RWPE1 (cell line): Measurements from ENCODE around the gene C10orf105.

Experiments
- CTCF ChIA-PET: fragments of 350-600 bp; sonication (Branson Sonifier 250); formaldehyde crosslinking; extraction: SDS; loops from one replicate; lab custom pipeline; 2021; lab: Yijun Ruan, JAX
- POLR2A ChIA-PET: fragments of 400-600 bp; formaldehyde crosslinking; extraction: SDS; loops from one replicate; lab custom pipeline; 2020; ENCODE audit warnings: antibody characterized with exemption; ENCODE audit not compliant: low non-redundant PET; lab: Yijun Ruan, JAX
- DNase-seq: peaks from one replicate; pipeline ENCODE4 v3.0.0; 2012; ENCODE audit warnings: low spot score
- H3K27ac ChIP-seq: fragments of 450-650 bp; 2 replicates; pipeline ENCODE4 v1.5.1; 2017
- TF ChIP-seq, protein P1 (sequence below): fragments of 450-650 bp; conservative IDR thresholded peaks from 2 replicates; pipeline ENCODE4 v1.5.1; 2017; ENCODE audit warnings: low read depth, mild to moderate bottlenecking

Gene C10orf105

DNA sequence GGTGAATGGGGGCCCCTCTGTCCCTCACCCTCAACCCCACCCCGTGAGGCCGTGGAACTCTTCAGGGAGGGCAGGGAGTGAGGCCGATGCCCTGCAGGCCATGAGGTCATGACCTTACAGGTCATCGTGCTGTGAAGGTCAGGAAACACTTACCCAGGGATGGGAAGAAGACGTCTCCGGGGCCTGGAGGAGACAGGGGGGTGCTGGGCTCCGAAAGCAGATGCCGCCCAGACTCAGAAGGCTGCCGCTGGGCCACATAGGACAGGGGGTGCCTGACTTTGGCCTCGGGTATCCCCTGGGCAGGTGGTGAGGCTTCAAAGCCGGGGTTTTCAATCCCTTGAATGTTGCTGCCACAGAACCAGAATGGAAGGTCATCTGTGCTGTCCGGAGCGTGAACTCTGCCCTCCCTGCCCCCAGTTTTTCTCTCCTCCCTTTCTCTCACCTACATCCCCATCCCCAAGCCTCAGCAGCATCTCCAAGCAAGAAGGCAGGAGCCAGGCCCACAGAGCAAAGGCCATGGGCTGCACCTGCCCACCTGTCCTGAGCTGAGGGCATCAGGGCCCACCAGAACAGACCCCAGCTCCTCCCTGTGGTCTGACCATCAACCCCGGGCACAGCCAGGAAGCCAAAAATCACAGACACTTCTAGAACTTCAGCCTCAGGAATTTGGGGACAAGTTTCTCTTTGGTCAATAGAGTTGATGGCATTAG, 32.1 kb upstream of the C10orf105 start:
- H3K27ac ChIP-seq = no peak overlapping the region
- ChIA-PET POLR2A (no interaction called here), CTCF (interaction anchor here (0.5 to 0.7 kb wide), 2 partner anchors 52 to 106 kb away, joined by 3 to 5 read pairs; no protein-coding TSS in a partner anchor)
- no peak for DNase-seq
- TF ChIP-seq, protein P1, sequence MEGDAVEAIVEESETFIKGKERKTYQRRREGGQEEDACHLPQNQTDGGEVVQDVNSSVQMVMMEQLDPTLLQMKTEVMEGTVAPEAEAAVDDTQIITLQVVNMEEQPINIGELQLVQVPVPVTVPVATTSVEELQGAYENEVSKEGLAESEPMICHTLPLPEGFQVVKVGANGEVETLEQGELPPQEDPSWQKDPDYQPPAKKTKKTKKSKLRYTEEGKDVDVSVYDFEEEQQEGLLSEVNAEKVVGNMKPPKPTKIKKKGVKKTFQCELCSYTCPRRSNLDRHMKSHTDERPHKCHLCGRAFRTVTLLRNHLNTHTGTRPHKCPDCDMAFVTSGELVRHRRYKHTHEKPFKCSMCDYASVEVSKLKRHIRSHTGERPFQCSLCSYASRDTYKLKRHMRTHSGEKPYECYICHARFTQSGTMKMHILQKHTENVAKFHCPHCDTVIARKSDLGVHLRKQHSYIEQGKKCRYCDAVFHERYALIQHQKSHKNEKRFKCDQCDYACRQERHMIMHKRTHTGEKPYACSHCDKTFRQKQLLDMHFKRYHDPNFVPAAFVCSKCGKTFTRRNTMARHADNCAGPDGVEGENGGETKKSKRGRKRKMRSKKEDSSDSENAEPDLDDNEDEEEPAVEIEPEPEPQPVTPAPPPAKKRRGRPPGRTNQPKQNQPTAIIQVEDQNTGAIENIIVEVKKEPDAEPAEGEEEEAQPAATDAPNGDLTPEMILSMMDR = no peak

DNA sequence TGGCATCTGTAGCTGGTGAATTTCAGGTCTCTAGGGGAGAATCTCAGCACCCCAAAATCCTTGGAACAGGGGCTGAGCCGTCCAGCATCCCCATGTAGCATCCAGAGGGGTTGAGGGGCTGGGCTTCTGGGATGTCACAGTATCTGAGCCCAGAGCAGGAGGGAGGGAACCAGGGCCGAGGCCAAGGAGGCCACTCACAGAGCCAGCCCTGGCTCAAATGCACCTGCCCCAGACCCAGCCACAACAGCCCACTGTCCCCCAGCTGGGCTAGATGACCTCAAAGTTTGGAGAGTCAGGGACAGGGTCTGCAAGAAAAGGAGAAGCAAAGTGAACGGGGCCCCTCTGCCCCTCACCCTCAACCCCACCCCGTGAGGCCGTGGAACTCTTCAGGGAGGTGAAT, 31.4 kb upstream of the C10orf105 start:
- DNase-seq = no peak
- CTCF ChIA-PET = no interaction called here
- POLR2A ChIA-PET = no interaction called here
- H3K27ac ChIP-seq = no peak overlapping the region
- TF ChIP-seq, protein P1 = no peak

DNA sequence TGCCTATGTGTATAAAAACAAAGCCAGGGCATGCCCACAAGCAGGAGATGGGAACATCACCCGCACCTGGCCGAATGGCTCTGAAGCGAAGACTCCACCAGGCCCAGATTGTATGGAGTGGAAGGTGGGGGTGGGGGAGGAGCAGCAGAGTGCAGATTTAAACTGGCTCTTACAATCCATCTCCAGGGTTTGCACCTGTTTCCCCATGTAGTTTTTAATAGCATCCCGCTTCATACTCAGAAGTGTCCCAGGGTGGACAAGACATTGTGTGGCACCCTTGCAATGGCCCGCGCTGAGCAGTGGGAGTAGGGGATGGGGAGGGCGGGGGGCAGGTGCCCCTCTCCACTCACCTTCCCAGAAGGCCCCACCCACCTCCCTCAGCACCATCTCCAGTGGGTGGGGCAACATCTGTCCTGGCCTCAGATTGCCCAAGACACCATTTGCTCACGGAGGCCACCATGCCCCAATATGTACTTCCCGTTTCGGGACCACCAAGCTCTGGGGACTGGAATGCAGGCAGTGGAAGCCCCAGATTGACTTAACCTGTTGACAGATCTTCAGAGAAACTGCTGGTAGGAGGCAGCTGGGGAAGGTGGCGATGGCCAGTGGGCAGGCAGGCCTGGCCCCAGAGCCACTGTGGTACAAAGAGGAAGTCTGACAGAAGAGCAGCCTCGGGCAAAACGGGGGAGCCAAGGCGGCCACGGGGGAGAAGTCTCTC, 30.7 kb upstream of the C10orf105 start:
- no peak for DNase-seq

DNA sequence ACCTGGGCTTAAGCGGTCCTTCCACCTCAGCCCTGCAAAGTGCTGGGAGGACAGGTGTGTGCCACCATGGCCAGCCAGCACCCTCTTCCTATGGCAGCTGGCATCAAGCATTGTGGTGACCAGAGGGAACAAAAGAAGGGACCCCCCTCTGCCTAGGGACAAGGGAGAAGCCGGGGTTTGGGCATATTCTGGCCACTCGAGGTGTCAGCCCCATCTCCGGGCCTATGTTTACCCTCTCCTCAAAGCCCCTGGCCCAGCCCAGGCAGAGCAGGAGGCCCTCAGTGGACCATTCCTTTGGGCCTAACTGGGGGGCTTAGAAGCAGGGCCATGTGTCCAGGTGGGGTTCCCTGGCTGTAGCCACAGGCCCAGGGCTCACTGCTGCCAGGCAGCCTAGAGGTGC, 29.8 kb upstream of the C10orf105 start:
- H3K27ac ChIP-seq = peak overlapping the region; percentile 88; the same call in 1 of the 2 replicates
- ChIA-PET CTCF (interaction anchor here (0.6 to 1.0 kb wide), 4 partner anchors 7 to 119 kb away, joined by 3 to 4 read pairs (median 4); no protein-coding TSS in a partner anchor), POLR2A (no interaction called here)
- DNase-seq = no peak
- TF ChIP-seq, protein P1 = no peak

More for the DNA sequence above, 30.7 kb upstream of the C10orf105 start:
- POLR2A ChIA-PET = no interaction called here
- TF ChIP-seq, protein P1 = no peak
- CTCF ChIA-PET = interaction anchor here (0.7 kb wide), 1 partner anchor 26 kb away, joined by 3 read pairs; no protein-coding TSS in a partner anchor
- H3K27ac ChIP-seq = 0 out of 2 replicates have a peak overlapping the region, but pooled peaks have one; percentile 88

DNA sequence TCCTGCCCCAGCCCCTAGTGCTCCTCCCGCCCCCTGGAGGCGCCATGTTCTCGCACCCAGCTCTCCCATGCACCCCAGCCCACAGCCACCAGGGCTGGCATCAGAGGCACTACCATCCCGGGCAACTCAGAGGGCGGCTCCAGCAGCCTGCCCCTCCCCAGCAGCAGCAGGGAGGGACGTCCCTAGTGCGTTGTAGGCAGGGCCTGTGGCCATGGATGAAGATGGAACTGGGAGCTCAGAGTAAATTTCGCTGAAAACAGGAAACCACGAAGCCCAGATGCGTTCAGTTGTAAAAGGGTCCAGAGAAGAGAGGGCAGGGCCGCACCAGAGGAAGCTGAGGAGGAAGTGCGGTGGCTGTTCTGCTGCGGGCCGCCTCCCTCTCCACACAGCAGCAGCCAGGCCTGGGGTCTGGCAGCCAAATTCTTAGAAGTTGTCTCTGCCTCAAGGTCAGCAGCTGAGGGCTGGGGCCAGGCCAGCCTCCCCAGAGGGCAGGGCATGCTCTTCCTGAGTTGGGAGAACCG, 29.2 kb upstream of the C10orf105 start:
- ChIA-PET POLR2A (no interaction called here), CTCF (interaction anchor here (0.6 to 1.0 kb wide), 3 partner anchors 8 to 118 kb away, joined by 3 to 4 read pairs (median 4); no protein-coding TSS in a partner anchor)
- TF ChIP-seq, protein P1 = no peak
- DNase-seq = no peak
- H3K27ac ChIP-seq = peak overlapping the region; percentile 88
